Mammary epithelial cell (primary cell): Measurements from ENCODE around the gene ITPKB.

Experiments used
- CTCF ChIP-seq, 2 donors: IDR thresholded peaks in 1 of 2; conservative IDR thresholded peaks in 1 of 2; 2 replicates each; pipeline ENCODE4 v1.5.1; 2011 to 2012; ENCODE audit warnings: inconsistent platforms in 2 of 2, low read length in 2 of 2, mild to moderate bottlenecking in 2 of 2, control low read depth in 1 of 2, low read depth in 1 of 2; ENCODE audit not compliant: insufficient read depth in 1 of 2; ENCODE audit errors: extremely low read depth in 1 of 2
- EZH2 ChIP-seq: IDR thresholded peaks from 2 replicates; pipeline ENCODE4 v1.6.1; 2012; ENCODE audit warnings: low read length, inconsistent platforms, borderline replicate concordance

GRCh38 chr1:226730836-226731235, 8.2 kb downstream of the ITPKB start:
- TF ChIP-seq CTCF (conservative IDR thresholded peaks at IDR 0.05 in 1 of 2, IDR thresholded peaks at IDR 0.05 in 1 of 2; ENCODE audit: extremely low read depth in 1 of 2, insufficient read depth in 1 of 2, low read depth in 1 of 2, low read length in 2 of 2), result no peak
- TF ChIP-seq EZH2, result no peak
